Bronchial epithelial cell (primary cell): Measurements from ENCODE around the gene SYCE3. TPM values are rescaled to one million over a fixed set of nuclear protein-coding genes. Genes with fewer than 3 reads are reported as not detected.
"Not testable (repeated sequence)": the region's sequence is repeated elsewhere in the genome, so short reads cannot be mapped to it uniquely, and the experiment has no call there.

ENCODE experiments used
- DNase-seq: peaks from one replicate; pipeline ENCODE4 v3.0.0-alpha.2; 2010; ENCODE audit warnings: low read depth
- FAIRE-seq: peaks from 2 replicates; lab custom pipeline; 2011; peaks lifted over from hg19 to GRCh38; lab: Jason Lieb, UNC
- H3K27me3 ChIP-seq: 2 replicates; pipeline ENCODE4 v1.5.1; 2011; ENCODE audit warnings: low read length; ENCODE audit not compliant: control insufficient read depth, insufficient read depth
- H3K36me3 ChIP-seq: 2 replicates; pipeline ENCODE4 v1.5.1; 2011; ENCODE audit warnings: low read length; ENCODE audit not compliant: control insufficient read depth, insufficient read depth
- H3K4me3 ChIP-seq: 2 replicates; pipeline ENCODE4 v1.5.1; 2011; ENCODE audit warnings: mild to moderate bottlenecking, low read depth, low read length, control low read depth
- CTCF ChIP-seq: IDR thresholded peaks from 2 replicates; pipeline ENCODE4 v1.5.1; 2011; ENCODE audit warnings: mild to moderate bottlenecking, moderate library complexity, low read length, control low read depth, inconsistent platforms; ENCODE audit not compliant: insufficient read depth, severe bottlenecking
- total RNA-seq: library from RNA; depleted of rRNA; stranded (reverse); fragments of >200 nt; gene quantifications from 2 replicates; pipeline ENCODE4 v1.2.1, GENCODE V29; 2014

Gene SYCE3
- total RNA-seq, 1 donor from 2014 or later, result 0.79 TPM

DNA sequence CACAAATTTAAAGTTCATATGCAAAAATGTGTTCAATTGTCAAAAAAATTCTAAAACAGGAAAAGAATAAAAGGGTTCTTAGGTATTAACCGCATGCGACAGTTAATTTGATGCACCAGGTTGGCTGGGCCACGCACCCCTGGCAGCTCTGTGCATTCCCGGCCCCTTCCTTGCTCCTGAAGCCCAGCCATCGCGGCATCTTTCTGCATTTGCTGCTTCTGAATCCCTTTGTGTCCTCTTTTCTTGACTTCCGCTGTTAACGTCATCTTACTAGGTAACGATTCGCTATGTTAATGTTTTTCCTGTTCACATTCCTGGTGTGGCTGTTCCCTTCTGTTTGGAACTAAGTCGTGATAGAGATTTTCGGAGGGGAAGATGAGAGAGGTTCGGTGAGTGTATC is 25.0 kb downstream of the SYCE3 start:
- no peak overlapping the region for H3K4me3 ChIP-seq
- FAIRE-seq, result no peak
- no peaks in the 10 kb centered on the region for H3K36me3 ChIP-seq
- no peak for TF ChIP-seq CTCF
- H3K27me3 ChIP-seq, result no peaks in the 10 kb centered on the region
- no peak for DNase-seq

DNA sequence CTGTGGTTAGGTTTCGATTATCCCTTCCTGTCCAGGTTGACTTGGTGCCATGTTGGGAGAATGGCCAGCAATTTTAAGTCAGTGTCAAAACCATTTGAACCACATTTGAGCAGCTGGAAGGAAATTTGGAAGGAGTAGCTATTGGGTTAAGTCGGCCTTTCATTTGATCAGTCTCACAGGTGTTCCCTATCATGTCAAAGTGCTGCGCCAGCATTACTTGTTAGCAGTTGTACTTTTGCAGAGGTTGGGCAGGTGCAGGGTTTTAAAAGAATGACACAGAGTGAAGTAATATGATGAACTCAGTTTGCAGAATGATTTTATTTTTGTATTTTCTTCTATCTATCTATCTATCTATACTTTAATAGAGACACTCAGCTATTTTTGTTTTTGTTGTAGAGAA is 26.5 kb downstream of the SYCE3 start:
- no peak for DNase-seq
- no peaks in the 10 kb centered on the region for H3K27me3 ChIP-seq
- H3K36me3 ChIP-seq, result no peaks in the 10 kb centered on the region
- no peak for FAIRE-seq
- H3K4me3 ChIP-seq, result no peak overlapping the region
- TF ChIP-seq CTCF, result no peak

DNA sequence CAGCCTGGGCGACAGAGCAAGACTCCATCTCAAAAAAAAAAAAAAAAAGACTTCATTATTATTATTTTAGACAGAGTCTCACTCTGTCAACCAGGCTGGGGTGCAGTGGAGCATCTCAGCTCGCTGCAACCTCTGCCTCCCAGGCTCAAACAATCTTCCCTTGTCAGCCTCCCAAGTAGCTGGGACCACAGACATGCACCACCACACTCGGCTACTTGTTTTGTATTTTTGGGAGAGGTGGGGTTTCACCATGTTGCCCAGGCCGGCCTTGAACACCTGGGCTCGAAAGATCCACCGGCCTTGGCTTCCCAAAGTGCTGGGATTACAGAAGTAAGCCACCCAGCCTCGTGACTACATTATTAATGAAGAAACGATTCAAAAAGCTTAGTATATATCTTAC is 27.6 kb downstream of the SYCE3 start:
- H3K4me3 ChIP-seq, result no peak overlapping the region
- H3K27me3 ChIP-seq, result no peaks in the 10 kb centered on the region
- FAIRE-seq, result no peak
- no peak for DNase-seq
- H3K36me3 ChIP-seq, result no peaks in the 10 kb centered on the region
- TF ChIP-seq CTCF, result no peak

GRCh38 chr22:50533856-50534711 is 28.6 kb downstream of the SYCE3 start:
- DNase-seq, FAIRE-seq, H3K36me3 ChIP-seq: not testable (repeated sequence)

DNA sequence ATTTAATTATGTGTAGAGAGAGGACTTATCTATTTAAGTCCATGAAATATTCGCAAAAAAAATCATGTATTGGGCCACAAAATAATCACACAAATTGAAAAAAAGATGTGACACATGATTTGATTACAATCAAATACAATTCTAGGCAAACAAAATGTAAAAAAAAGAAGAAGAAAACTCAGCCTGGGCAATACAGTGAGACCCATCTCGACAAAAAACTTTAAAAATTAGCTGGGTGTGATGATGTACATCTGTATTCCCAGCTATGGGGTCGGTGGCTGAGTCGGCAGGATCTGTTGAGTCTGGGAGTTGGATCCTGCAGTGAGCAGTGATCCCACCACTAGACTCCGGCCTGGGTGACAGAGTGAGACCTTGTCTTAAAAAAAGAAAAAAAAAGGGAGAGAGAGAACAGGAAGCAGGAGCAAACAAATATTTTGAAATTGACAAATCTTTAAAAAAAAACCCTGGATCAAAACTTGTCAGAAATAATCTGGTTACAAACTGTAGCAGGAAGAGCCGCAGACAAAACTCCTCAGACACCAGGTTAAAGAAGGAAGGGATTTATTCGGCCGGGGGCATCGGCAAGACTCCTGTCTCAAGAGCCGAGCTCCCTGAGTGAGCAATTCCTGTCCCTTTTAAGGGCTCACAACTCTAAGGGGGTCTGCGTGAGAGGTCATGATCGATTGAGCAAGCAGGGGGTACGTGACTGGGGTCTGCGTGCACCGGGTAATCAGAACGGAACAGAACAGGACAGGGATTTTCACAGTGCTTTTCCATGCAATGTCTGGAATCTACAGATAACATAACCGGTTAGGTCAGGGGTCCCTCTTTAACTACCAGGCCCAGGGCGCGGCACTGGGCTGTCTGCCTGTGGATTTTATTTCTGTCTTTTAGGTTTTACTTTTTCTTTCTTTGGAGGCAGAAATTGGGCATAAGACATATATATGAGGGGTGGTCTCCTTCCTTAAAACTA is 29.6 kb downstream of the SYCE3 start:
- no peaks in the 10 kb centered on the region for H3K27me3 ChIP-seq
- no peak overlapping the region for H3K4me3 ChIP-seq
- DNase-seq (no peak), FAIRE-seq (no peak)
- TF ChIP-seq CTCF, result no peak
- H3K36me3 ChIP-seq, result peaks cover 6% of the 10 kb centered on the region

More at GRCh38 chr22:50533856-50534711, 28.6 kb downstream of the SYCE3 start:
- not testable (repeated sequence) for H3K27me3 ChIP-seq, H3K4me3 ChIP-seq
